GM12878 (cell line): ENCODE data around the gene MGAT2. TPM values are rescaled to one million over a fixed set of nuclear protein-coding genes. Genes with fewer than 3 reads are reported as not detected.
A peak's percentile ranks its signal among the peaks of the same experiment; 100 is the strongest.

Source experiments
- ATF2 ChIP-seq: IDR thresholded peaks from 2 replicates; pipeline ENCODE4 v1.6.1; 2012; ENCODE audit warnings: low read length, inconsistent platforms
- BCLAF1 ChIP-seq: fragments of 450-650 bp; IDR thresholded peaks from 2 replicates; pipeline ENCODE4 v1.6.1; 2017; ENCODE audit warnings: antibody characterized with exemption, mild to moderate bottlenecking, moderate library complexity
- CBX5 ChIP-seq: sonication (generic); IDR thresholded peaks from 2 replicates; pipeline ENCODE4 v1.6.1; 2016; ENCODE audit warnings: low read depth, moderate library complexity, mild to moderate bottlenecking, inconsistent platforms
- CREM ChIP-seq: IDR thresholded peaks from 2 replicates; pipeline ENCODE4 v1.6.1; 2014; ENCODE audit warnings: antibody characterized with exemption, low read depth
- EGR1 ChIP-seq, 2 experiments: IDR thresholded peaks; 1 replicate in 1 of 2; 2 replicates in 1 of 2; pipeline ENCODE4 v1.6.1; 2011 to 2012; ENCODE audit warnings: low read depth in 2 of 2, low read length in 2 of 2, borderline replicate concordance in 1 of 2, mild to moderate bottlenecking in 1 of 2, moderate library complexity in 1 of 2
- ESRRA ChIP-seq: IDR thresholded peaks from 2 replicates; pipeline ENCODE4 v1.6.1; 2012; ENCODE audit warnings: mild to moderate bottlenecking, low read length, improper control_type of control experiment
- MEF2B ChIP-seq: fragments of 450-650 bp; IDR thresholded peaks from 2 replicates; pipeline ENCODE4 v1.6.1; 2018; ENCODE audit warnings: mild to moderate bottlenecking, moderate library complexity; ENCODE audit not compliant: partially characterized antibody, poor library complexity, severe bottlenecking
- NRF1 ChIP-seq: conservative IDR thresholded peaks from 2 replicates; pipeline ENCODE4 v1.6.1; 2011; ENCODE audit warnings: mild to moderate bottlenecking, low read depth, low read length, improper control_type of control experiment
- RELB ChIP-seq: fragments of 450-650 bp; IDR thresholded peaks from 2 replicates; pipeline ENCODE4 v1.6.1; 2017; ENCODE audit warnings: low read depth, mild to moderate bottlenecking, moderate library complexity
- ZBTB33 ChIP-seq: fragments of 450-650 bp; IDR thresholded peaks from 2 replicates; pipeline ENCODE4 v1.6.1; 2017; ENCODE audit warnings: mild to moderate bottlenecking
- polyA plus RNA-seq, 11 experiments: library from polyadenylated mRNA; depleted of rRNA in 4 of 11; unstranded in 6 of 11; stranded (reverse) in 5 of 11; fragments of >200 nt; fragmentation: Nextera tagmentation in 4 of 11; fragmentation: Illumina TruSeq in 1 of 11; extraction: Ambion mirVana in 4 of 11; extraction: Trizol in 1 of 11; gene quantifications; 1 replicate in 1 of 11; 2 replicates in 10 of 11; pipeline versions ENCODE4 v1.2.1 to v1.2.3, GENCODE V29; 2011 to 2016; ENCODE audit warnings: inconsistent platforms in 2 of 11, missing spikeins in 2 of 11, low read depth in 1 of 11
- total RNA-seq, 4 experiments: library from RNA; depleted of rRNA in 3 of 4; stranded (reverse); fragments of >200 nt in 3 of 4; fragmentation: Illumina TruSeq in 1 of 4; extraction: Trizol in 1 of 4; gene quantifications; 2 replicates each; pipeline versions ENCODE4 v1.2.1 to v1.2.3, GENCODE V29; 2013 to 2021
- TF ChIP-seq, protein P1 (sequence below): fragments of 150-350 bp; IDR thresholded peaks from 2 replicates; pipeline ENCODE4 v1.6.1; 2014; ENCODE audit warnings: mild to moderate bottlenecking, low read depth, low read length
- TF ChIP-seq, protein P2 (sequence below): IDR thresholded peaks from 2 replicates; pipeline ENCODE4 v1.6.1; 2011; ENCODE audit warnings: low read depth, low read length, improper control_type of control experiment, borderline replicate concordance
- TF ChIP-seq, protein P3 (sequence below): fragments of 450-650 bp; conservative IDR thresholded peaks from 2 replicates; pipeline ENCODE4 v1.6.1; 2017; ENCODE audit warnings: mild to moderate bottlenecking, moderate library complexity

MGAT2 gene
- total and polyA plus RNA-seq, 10 of the 15 experiments (the other 5 are each of a cell fraction or from before 2014, with no cell fraction given) = 0.03 to 51.8 (median 38.0) TPM; not detected in 1

GRCh38 chr14:49623941-49624839, 3.6 kb downstream of the MGAT2 start (continued):
- TF ChIP-seq NRF1 (no peak), CREM (peak; percentile 42; the same call in 1 of the 2 replicates), ZBTB33 (no peak), ATF2 (peak; percentile 79), CBX5 (no peak), ESRRA (no peak), MEF2B (peak; percentile 90), EGR1 (IDR thresholded peaks at IDR 0.05; ENCODE audit: borderline replicate concordance in 1 of 2, low read depth in 2 of 2, low read length in 2 of 2) (no peak), BCLAF1 (no peak), RELB (peak; percentile 74)
- TF ChIP-seq, protein P1, sequence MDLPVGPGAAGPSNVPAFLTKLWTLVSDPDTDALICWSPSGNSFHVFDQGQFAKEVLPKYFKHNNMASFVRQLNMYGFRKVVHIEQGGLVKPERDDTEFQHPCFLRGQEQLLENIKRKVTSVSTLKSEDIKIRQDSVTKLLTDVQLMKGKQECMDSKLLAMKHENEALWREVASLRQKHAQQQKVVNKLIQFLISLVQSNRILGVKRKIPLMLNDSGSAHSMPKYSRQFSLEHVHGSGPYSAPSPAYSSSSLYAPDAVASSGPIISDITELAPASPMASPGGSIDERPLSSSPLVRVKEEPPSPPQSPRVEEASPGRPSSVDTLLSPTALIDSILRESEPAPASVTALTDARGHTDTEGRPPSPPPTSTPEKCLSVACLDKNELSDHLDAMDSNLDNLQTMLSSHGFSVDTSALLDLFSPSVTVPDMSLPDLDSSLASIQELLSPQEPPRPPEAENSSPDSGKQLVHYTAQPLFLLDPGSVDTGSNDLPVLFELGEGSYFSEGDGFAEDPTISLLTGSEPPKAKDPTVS = no peak
- TF ChIP-seq, protein P2, sequence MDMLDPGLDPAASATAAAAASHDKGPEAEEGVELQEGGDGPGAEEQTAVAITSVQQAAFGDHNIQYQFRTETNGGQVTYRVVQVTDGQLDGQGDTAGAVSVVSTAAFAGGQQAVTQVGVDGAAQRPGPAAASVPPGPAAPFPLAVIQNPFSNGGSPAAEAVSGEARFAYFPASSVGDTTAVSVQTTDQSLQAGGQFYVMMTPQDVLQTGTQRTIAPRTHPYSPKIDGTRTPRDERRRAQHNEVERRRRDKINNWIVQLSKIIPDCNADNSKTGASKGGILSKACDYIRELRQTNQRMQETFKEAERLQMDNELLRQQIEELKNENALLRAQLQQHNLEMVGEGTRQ = no peak
- TF ChIP-seq, protein P3, sequence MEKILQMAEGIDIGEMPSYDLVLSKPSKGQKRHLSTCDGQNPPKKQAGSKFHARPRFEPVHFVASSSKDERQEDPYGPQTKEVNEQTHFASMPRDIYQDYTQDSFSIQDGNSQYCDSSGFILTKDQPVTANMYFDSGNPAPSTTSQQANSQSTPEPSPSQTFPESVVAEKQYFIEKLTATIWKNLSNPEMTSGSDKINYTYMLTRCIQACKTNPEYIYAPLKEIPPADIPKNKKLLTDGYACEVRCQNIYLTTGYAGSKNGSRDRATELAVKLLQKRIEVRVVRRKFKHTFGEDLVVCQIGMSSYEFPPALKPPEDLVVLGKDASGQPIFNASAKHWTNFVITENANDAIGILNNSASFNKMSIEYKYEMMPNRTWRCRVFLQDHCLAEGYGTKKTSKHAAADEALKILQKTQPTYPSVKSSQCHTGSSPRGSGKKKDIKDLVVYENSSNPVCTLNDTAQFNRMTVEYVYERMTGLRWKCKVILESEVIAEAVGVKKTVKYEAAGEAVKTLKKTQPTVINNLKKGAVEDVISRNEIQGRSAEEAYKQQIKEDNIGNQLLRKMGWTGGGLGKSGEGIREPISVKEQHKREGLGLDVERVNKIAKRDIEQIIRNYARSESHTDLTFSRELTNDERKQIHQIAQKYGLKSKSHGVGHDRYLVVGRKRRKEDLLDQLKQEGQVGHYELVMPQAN = no peak
